ENCODE data around the gene ZDHHC14. TPM values are rescaled to one million over a fixed set of nuclear protein-coding genes. Genes with fewer than 3 reads are reported as not detected.

The ZDHHC14 gene
- total and polyA plus RNA-seq, 2 experiments from 2014 or later: 3.0 to 7.4 TPM

DNA sequence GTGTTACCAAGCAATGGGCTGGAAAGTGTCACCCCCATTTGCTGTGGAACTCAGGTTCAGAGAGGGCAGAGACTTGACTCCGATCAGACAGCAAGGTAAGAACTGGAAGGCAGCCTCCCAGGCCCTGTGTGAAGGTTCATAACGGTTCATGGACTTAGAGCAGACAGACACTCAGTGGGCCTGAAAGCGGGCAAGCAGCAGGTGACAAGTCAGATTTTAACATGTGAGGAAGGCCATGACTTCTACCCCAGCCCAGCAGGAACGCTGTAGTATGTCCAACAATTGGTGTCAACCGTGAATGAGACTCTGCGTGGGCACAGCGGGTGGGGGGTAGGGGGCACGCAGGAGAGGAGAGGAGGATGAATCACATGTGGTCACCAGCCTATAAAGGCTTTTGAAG, 224.5 kb downstream of the ZDHHC14 start:
- H3K9me2 ChIP-seq (ENCODE audit: insufficient read depth): no peaks in the 10 kb centered on the region
- no peak for ATAC-seq
- no peaks in the 10 kb centered on the region for H3K36me3 ChIP-seq (ENCODE audit: insufficient read depth)
- H3K27me3 ChIP-seq (ENCODE audit: insufficient read depth): no peaks in the 10 kb centered on the region
- no peak overlapping the region for H3K4me2 ChIP-seq
- H3K79me2 ChIP-seq (replicated peaks; ENCODE audit: insufficient read depth): no peaks in the 10 kb centered on the region
- no peak overlapping the region for H3K4me3 ChIP-seq
- no peak overlapping the region for H3K4me3 Mint-ChIP-seq
- H3F3A ChIP-seq (replicated peaks; ENCODE audit: low read depth): no peaks in the 10 kb centered on the region
- no peaks in the 10 kb centered on the region for H3K9me3 Mint-ChIP-seq
- H4K20me1 ChIP-seq (replicated peaks; ENCODE audit: insufficient read depth): no peaks in the 10 kb centered on the region
- H3K27ac Mint-ChIP-seq: no peak overlapping the region
- H3K27ac ChIP-seq (ENCODE audit: low read depth): no peak overlapping the region
- peaks cover 22% of the 10 kb centered on the region for H3K4me1 ChIP-seq (ENCODE audit: insufficient read depth)
- H3K36me3 Mint-ChIP-seq (ENCODE audit: low read depth): no peaks in the 10 kb centered on the region; the same call in 2 of the 3 replicates
- peaks cover 39% of the 10 kb centered on the region for H3K4me1 Mint-ChIP-seq
- TF ChIP-seq NANOG (IDR thresholded peaks at IDR 0.05; ENCODE audit: borderline replicate concordance) (no peak), ZNF462 (CRISPR knock-in tag; IDR thresholded peaks at IDR 0.05) (no peak), ZNF114 (CRISPR knock-in tag; IDR thresholded peaks at IDR 0.05) (no peak), ZNF331 (CRISPR knock-in tag; IDR thresholded peaks at IDR 0.05; ENCODE audit: low read depth) (no peak), EZH2 (IDR thresholded peaks at IDR 0.05; ENCODE audit: low read depth, unreplicated experiment) (no peak)
- TF ChIP-seq, protein P1, sequence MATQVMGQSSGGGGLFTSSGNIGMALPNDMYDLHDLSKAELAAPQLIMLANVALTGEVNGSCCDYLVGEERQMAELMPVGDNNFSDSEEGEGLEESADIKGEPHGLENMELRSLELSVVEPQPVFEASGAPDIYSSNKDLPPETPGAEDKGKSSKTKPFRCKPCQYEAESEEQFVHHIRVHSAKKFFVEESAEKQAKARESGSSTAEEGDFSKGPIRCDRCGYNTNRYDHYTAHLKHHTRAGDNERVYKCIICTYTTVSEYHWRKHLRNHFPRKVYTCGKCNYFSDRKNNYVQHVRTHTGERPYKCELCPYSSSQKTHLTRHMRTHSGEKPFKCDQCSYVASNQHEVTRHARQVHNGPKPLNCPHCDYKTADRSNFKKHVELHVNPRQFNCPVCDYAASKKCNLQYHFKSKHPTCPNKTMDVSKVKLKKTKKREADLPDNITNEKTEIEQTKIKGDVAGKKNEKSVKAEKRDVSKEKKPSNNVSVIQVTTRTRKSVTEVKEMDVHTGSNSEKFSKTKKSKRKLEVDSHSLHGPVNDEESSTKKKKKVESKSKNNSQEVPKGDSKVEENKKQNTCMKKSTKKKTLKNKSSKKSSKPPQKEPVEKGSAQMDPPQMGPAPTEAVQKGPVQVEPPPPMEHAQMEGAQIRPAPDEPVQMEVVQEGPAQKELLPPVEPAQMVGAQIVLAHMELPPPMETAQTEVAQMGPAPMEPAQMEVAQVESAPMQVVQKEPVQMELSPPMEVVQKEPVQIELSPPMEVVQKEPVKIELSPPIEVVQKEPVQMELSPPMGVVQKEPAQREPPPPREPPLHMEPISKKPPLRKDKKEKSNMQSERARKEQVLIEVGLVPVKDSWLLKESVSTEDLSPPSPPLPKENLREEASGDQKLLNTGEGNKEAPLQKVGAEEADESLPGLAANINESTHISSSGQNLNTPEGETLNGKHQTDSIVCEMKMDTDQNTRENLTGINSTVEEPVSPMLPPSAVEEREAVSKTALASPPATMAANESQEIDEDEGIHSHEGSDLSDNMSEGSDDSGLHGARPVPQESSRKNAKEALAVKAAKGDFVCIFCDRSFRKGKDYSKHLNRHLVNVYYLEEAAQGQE (IDR thresholded peaks at IDR 0.05; ENCODE audit: unreplicated experiment): no peak
- TF ChIP-seq, protein P2, sequence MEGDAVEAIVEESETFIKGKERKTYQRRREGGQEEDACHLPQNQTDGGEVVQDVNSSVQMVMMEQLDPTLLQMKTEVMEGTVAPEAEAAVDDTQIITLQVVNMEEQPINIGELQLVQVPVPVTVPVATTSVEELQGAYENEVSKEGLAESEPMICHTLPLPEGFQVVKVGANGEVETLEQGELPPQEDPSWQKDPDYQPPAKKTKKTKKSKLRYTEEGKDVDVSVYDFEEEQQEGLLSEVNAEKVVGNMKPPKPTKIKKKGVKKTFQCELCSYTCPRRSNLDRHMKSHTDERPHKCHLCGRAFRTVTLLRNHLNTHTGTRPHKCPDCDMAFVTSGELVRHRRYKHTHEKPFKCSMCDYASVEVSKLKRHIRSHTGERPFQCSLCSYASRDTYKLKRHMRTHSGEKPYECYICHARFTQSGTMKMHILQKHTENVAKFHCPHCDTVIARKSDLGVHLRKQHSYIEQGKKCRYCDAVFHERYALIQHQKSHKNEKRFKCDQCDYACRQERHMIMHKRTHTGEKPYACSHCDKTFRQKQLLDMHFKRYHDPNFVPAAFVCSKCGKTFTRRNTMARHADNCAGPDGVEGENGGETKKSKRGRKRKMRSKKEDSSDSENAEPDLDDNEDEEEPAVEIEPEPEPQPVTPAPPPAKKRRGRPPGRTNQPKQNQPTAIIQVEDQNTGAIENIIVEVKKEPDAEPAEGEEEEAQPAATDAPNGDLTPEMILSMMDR (conservative IDR thresholded peaks at IDR 0.05; ENCODE audit: low read depth in 2 of 2): no peak
- H2AFZ ChIP-seq: no peak overlapping the region
- peaks cover 10% of the 10 kb centered on the region for H3K27me3 Mint-ChIP-seq (ENCODE audit: insufficient read depth, low read depth, poor library complexity)
- no peak for DNase-seq (ENCODE audit: low spot score)
